ENCODE data around the gene HDAC9.

Gene HDAC9

GRCh38 chr7:18574235-18574540 is 78.6 kb downstream of the HDAC9 start:
- TF ChIP-seq, protein P1, sequence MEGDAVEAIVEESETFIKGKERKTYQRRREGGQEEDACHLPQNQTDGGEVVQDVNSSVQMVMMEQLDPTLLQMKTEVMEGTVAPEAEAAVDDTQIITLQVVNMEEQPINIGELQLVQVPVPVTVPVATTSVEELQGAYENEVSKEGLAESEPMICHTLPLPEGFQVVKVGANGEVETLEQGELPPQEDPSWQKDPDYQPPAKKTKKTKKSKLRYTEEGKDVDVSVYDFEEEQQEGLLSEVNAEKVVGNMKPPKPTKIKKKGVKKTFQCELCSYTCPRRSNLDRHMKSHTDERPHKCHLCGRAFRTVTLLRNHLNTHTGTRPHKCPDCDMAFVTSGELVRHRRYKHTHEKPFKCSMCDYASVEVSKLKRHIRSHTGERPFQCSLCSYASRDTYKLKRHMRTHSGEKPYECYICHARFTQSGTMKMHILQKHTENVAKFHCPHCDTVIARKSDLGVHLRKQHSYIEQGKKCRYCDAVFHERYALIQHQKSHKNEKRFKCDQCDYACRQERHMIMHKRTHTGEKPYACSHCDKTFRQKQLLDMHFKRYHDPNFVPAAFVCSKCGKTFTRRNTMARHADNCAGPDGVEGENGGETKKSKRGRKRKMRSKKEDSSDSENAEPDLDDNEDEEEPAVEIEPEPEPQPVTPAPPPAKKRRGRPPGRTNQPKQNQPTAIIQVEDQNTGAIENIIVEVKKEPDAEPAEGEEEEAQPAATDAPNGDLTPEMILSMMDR (IDR thresholded peaks at IDR 0.05; ENCODE audit: low read depth, low read length, missing control alignments): no peak
- no peak for DNase-seq (ENCODE audit: extremely low read depth, low read depth)

GRCh38 chr7:18574676-18575075 is 79.1 kb downstream of the HDAC9 start:
- DNase-seq (ENCODE audit: extremely low read depth, low read depth): no peak
- H3K4me3 ChIP-seq (replicated peaks; ENCODE audit: low read depth, low read length): no peak overlapping the region
- TF ChIP-seq, protein P1 (IDR thresholded peaks at IDR 0.05; ENCODE audit: low read depth, low read length, missing control alignments): no peak

More at GRCh38 chr7:18574235-18574540, 78.6 kb downstream of the HDAC9 start:
- no peak overlapping the region for H3K4me3 ChIP-seq (replicated peaks; ENCODE audit: low read depth, low read length)

DNA sequence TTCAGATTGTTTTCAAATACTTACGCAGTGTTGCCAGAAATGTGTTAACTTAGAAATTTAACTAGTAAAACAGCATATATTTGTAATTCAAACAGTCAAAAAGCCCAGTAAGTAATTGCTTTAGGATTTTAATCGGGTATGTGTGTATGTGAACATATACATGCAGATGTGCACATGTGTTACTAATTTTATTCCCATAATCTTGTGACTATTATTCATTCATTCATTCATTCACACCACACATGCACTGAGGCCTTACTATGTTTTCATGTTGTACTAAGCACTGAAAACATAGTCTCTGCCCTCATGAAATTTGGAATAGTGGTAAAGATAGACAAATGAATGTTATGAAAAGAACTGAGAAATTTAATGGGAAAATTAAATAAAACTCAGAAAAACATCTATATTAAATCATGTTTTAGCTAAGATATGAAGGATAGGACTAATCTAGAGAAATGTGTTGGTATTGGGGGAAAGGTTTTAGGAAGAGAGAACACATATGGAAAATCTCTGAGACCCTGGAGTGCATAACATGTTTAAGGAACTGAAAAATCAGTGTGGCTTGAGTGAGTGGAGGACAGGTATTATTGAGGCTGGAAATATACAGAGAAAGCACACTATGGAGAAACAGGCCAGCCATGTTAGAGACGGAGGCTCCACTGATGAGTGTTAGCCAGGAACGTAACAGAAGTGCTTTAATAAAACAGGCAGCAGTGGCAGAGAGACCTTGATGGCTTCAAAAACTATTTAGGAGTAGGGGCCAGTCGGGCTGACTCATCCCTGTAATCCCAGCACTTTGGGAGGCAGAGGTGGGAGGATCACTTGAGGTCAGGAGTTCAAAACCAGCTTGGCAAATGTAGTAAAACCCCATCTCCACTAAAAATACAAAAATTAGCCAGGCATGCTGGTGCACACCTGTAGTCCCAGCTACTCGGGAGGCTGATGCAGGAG is 80.3 kb downstream of the HDAC9 start:
- no peak for DNase-seq (ENCODE audit: extremely low read depth, low read depth)
- TF ChIP-seq, protein P1 (IDR thresholded peaks at IDR 0.05; ENCODE audit: low read depth, low read length, missing control alignments): no peak
- no peak overlapping the region for H3K4me3 ChIP-seq (replicated peaks; ENCODE audit: low read depth, low read length)

DNA sequence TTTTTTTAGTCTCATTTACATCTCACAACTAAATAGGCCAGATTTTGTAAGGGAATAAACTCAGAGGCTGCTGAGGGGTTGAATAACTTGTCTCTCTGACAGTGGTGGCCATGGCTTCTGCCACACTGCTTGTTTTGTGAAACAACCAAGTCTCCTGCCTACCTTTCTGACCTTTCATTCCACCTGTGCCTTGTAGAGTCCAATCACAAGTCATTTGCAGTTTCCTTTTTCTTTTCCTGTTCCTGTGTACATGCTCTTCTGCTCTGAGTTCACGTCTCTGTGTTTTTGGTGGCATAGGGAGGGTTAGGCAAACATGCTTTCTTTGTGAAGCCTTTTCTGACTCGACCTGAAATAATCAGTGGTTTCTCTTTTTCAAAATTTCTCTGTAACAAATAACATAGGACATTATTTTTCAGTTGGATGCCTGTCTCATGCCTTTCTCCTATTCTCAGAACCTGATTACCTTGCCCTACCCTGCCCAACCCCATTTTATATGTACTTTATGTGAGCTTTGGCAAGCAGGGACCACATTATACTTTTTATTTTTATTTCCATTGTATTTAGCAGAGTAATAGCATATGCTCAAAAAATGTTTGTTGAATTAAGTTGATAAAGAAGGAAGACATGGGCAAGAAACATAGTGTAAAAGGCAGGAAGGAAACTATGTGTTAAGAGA is 81.7 kb downstream of the HDAC9 start:
- TF ChIP-seq, protein P1 (IDR thresholded peaks at IDR 0.05; ENCODE audit: low read depth, low read length, missing control alignments): no peak
- DNase-seq (ENCODE audit: extremely low read depth, low read depth): no peak
- H3K4me3 ChIP-seq (replicated peaks; ENCODE audit: low read depth, low read length): no peak overlapping the region

GRCh38 chr7:18579698-18580097 is 84.1 kb downstream of the HDAC9 start:
- TF ChIP-seq, protein P1 (IDR thresholded peaks at IDR 0.05; ENCODE audit: low read depth, low read length, missing control alignments): no peak
- H3K4me3 ChIP-seq (replicated peaks; ENCODE audit: low read depth, low read length): no peak overlapping the region
- DNase-seq (ENCODE audit: extremely low read depth, low read depth): no peak

DNA sequence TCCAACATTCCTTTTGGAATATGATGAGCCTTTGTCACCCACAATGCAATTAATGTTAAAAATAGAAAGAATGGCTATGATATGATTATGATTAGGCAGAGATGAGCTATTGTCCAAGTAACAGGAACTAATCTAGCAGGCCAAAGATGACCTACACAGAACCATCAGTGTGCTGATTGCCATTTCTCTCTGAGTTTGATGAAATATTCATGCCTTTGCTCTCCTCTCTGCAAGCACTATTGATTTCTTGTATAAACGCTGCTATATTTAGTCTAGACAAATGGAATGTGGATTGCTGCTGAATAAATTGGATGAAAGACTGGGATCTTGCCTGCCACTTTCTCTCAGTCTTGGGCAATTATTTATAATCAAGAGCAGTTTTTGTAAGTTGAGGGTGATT is 85.4 kb downstream of the HDAC9 start:
- DNase-seq (ENCODE audit: extremely low read depth, low read depth): no peak
- TF ChIP-seq, protein P1 (IDR thresholded peaks at IDR 0.05; ENCODE audit: low read depth, low read length, missing control alignments): no peak
- no peak overlapping the region for H3K4me3 ChIP-seq (replicated peaks; ENCODE audit: low read depth, low read length)
